GM10266 (cell line): Measurements from ENCODE around the gene MRPL20.
"Not testable (repeated sequence)": the region's sequence is repeated elsewhere in the genome, so short reads cannot be mapped to it uniquely, and the experiment has no call there.

Source experiments
- DNase-seq: peaks from one replicate; pipeline ENCODE4 v3.0.0; 2012; ENCODE audit errors: extremely low spot score
- TF ChIP-seq, protein P1 (sequence below): IDR thresholded peaks from 2 replicates; pipeline ENCODE4 v1.5.1; 2012; ENCODE audit warnings: mild to moderate bottlenecking, low read depth; ENCODE audit not compliant: control insufficient read depth, insufficient read depth; ENCODE audit errors: missing control alignments

Gene MRPL20

DNA sequence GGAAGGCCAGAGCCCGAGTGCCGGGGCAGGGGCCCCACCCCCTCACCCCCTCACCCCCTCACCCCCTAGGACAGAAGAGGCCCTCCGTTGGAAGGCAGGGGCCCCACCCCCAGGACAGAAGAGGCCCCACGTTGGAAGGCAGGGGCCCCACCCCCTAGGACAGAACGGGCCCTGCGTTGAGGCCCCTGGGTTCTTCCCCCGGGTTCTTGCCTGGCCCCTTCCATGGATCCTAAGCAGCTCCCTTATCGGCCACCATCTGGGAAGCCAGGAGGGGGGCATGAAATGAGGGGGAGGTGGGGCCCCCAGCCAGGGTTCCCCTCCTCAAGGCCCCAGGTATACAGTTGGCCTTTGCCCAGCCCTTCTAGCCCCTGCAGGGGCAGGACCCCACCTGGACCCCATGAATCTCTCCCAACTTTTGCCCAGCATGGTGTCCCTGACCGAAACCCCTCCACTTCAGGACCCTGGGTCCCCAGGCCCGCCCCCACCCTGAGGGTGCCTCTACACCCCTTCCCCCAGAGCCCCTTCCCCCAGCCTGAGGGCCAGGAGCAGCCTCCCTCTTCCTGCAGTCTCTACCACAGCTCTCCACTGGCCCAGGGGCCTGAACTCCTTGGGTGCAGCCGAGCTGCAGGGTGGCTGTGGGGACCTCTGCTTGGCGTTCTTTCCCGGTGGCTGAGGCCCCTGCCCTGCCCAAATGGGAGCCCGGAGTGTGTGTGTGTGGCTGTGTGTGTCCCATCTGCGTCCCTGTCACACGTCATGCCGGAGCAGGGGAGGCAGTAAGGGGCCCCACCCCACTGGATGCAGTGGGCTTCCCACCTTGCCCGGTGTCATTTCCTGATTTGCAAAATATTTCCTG, 24.1 kb upstream of the MRPL20 start:
- peak; percentile 25 for DNase-seq
- TF ChIP-seq, protein P1, sequence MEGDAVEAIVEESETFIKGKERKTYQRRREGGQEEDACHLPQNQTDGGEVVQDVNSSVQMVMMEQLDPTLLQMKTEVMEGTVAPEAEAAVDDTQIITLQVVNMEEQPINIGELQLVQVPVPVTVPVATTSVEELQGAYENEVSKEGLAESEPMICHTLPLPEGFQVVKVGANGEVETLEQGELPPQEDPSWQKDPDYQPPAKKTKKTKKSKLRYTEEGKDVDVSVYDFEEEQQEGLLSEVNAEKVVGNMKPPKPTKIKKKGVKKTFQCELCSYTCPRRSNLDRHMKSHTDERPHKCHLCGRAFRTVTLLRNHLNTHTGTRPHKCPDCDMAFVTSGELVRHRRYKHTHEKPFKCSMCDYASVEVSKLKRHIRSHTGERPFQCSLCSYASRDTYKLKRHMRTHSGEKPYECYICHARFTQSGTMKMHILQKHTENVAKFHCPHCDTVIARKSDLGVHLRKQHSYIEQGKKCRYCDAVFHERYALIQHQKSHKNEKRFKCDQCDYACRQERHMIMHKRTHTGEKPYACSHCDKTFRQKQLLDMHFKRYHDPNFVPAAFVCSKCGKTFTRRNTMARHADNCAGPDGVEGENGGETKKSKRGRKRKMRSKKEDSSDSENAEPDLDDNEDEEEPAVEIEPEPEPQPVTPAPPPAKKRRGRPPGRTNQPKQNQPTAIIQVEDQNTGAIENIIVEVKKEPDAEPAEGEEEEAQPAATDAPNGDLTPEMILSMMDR: no peak

DNA sequence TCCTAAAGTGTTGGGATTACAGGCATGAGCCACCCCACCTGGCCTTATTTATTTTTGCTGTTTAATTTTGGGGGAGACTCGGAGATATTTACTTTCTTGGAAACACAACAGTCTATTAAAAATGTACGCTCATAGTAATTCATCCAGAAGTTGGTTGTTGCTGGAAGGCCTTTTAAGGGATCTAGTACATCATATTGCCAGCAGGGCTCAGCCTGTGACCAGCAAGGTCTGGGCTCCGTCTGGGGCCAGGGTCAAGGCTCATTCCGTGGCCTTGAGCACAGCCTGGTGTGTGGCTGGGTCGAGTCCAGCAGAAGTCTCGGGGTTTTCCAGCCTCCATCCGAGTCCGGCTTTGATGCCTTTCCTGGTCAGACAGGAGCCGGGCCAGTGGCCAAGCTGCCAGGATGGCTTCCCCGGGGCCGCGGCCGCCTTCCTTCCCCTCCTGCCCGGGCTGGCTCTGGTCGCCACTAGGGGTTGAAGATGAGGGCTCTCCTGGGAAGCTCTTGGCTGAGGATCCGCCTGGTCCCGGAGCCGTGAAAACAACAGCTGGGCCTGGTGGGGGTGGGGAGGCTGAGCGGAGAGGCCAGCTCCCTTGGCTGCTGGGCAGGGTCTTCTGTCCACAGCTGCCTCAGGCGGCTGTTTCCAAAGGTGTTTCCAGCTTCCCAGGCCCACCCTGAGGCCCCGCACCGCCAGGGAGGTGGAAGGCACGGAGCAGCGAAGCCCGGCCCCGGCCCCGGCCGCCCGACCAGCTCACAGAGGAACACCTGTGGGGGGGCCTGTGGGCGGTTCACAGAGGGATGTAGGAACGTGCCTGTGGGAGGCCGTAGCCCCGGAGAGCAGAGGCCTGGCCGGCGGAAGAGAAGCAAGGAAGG, 23.3 kb upstream of the MRPL20 start:
- DNase-seq: peak; percentile 35
- TF ChIP-seq, protein P1: no peak

DNA sequence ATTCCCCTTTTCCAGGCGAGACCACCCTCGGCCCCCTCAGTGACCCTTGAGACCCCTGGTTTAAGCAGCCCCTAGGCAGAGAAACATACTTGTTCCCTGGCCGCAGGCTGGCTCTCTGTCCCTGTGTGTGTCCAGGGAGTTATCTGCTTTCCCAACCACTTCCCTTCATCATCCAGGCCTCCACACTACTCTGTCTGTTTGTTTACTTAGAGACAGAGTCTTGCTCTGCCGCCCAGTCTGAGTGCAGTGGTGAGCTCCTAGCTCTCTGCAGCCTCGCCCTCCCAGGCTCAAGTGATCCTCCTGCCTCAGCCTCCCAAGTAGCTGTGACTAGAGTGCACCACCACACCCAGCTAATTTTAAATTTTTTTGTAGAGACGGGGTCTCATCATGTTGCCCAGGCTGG, 22.6 kb upstream of the MRPL20 start:
- TF ChIP-seq, protein P1: no peak
- no peak for DNase-seq

DNA sequence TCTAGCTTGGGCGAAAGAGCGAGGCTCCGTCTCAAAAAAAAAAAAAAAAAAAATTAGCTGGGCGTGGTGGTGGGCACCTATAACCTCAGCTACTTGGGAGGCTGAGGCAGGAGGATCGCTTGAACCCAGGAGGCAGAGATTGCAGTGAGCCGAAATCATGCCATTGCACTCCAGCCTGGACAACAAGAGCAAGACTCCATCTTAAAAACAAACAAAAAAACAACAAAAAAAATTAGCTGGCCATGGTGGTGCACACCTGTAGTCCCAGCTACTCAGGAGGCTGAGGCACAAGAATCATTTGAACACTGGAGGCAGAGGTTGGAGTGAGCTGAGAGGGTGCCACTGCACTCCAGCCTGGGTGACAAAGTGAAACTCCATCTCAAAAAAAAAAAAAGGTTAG, 21.9 kb upstream of the MRPL20 start:
- DNase-seq: not testable (repeated sequence)

DNA sequence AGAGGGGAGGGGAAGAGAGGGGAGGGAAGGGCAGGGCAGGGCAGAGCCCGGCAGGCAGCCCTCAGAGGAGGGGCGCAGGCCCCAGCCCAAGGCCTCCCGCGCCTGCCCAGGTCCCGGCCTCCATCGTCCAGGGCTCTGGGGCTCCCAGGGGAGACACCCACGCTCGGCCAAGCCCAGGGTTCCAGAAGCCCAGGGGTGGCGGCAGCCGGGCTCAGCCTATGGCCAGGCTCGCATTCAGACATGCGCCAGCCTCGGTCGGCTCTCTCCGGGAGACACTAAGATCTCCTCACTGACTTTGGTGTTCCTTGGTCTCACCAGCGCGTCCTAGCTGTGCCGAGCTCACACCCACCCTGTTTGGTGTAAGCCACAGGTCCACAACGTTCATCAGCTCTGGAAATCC, 21.1 kb upstream of the MRPL20 start:
- no peak for DNase-seq
- TF ChIP-seq, protein P1: no peak

DNA sequence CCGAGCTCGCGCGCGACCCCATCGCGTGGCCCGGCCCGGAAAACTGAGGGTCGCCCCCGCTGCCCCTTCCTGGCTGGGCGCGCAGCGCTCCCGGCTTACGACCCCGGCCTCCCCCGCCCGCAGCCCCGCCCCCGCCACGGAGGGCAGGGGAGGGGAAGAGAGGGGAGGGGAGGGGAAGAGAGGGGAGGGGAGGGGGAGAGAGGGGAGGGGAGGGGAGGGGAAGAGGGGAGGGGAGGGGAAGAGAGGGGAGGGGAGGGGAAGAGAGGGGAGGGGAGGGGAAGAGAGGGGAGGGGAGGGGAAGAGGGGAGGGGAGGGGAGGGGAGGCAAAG, 20.7 kb upstream of the MRPL20 start:
- DNase-seq: no peak
- TF ChIP-seq, protein P1: no peak

DNA sequence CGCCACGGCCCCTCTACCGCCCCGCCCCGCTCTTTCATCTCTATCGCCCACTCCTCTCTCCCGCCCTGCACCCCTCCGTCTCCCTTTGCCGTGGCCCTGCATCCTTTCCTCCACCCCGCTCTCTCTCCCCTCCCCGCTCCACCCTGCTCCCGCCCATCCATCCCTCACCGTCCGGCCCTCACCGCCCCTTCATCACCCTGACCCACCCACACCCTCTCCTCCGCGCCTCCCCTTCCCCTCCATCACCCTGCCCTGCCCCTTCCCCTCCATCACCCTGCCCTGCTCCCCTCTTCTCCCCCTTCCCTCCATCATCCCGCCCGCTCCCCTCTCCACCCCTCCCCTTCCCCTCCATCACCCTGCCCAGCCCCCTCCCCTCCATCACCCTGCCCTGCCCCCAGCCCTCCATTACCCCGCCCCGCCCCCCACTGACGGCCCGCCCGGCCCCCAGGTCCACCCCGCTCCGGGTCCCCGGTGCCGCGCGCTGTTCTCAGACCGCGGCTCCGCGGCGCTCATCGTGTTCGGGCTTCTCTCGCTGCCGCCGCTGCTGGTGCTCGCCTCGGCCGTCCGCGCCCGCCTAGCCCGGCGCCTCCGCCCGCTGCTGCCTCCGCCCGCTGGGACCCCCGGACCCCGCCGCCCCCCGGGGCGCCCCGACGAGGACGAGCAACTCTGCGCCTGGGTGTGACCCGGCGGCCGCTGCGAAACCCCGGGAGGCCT, 20.2 kb upstream of the MRPL20 start:
- DNase-seq: peak; percentile 64
- TF ChIP-seq, protein P1: no peak
